Activated T-cell treated with anti-CD3 and anti-CD28 coated beads for 1 hour (primary cell): ENCODE measurements around the gene MAPKAPK2.

Experiments used
- DNase-seq: peaks from one replicate; pipeline ENCODE4 v3.0.0-alpha.2; 2020; ENCODE audit warnings: low read depth

Gene MAPKAPK2

GRCh38 chr1:206704226-206704625 lies 19.5 kb downstream of the MAPKAPK2 start:
- no peak for DNase-seq

GRCh38 chr1:206705191-206705590 lies 20.5 kb downstream of the MAPKAPK2 start:
- DNase-seq = no peak

- no peak for DNase-seq
Observed at GRCh38 chr1:206705726-206706297, 21.1 kb downstream of the MAPKAPK2 start.

DNA sequence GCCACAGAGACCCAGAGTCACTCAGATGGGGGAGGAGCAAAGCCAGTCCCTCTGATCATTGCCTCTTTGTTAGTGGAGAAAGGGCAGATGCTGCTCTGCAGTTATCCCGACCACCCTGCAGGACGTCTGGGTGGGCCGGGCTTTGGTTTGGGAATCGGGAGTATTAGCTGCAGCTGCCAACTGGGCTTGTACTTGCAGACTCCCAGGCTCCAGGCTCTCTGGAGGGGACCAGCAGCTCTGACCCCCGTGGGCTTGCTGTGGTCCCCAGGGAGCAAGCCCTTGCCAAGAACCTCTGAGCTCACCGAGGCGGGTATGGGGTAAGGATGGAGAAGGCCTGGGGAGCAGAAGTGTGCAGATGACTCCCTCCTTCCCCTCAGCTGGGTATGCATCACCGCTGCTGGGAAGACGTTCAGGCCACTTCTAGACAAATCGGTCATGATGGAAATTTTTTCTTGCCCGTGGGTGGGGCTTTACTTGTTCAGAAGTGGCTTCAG lies 21.6 kb downstream of the MAPKAPK2 start:
- no peak for DNase-seq

DNA sequence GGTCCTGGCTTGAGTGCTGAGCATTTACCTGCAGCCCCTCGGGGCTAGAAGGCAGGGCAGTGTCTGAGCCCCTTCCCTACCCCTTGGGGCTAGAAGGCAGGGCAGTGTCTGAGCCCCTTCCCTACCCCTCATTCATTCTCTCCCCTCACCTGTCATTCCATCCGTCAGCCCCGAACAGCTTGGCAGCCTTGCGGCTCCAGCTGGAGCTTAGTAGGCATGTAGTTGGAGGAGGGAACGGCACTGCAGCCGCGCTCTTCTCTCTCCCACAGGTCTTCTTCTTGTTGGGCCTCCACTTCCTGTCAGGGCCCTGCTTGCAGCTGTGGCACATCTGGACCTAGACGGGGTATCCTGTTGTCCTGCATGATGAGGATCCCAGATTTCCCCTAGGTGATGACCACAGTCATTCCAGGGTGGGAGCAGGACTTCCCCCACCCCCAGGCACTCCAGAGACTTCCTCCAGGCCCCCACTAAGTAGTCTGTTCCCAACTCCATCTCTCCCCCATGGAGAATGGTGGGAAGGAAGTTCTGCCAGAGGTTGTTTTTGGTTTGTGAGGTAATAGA lies 22.2 kb downstream of the MAPKAPK2 start:
- no peak for DNase-seq

- DNase-seq = no peak
Observed at GRCh38 chr1:206708058-206708457, 23.4 kb downstream of the MAPKAPK2 start.

- no peak for DNase-seq
Observed at GRCh38 chr1:206708882-206709281, 24.2 kb downstream of the MAPKAPK2 start.

GRCh38 chr1:206709322-206709721 lies 24.6 kb downstream of the MAPKAPK2 start:
- no peak for DNase-seq

GRCh38 chr1:206709772-206710459 lies 25.2 kb downstream of the MAPKAPK2 start:
- no peak for DNase-seq

GRCh38 chr1:206710460-206710823 lies 25.7 kb downstream of the MAPKAPK2 start:
- DNase-seq = no peak

DNA sequence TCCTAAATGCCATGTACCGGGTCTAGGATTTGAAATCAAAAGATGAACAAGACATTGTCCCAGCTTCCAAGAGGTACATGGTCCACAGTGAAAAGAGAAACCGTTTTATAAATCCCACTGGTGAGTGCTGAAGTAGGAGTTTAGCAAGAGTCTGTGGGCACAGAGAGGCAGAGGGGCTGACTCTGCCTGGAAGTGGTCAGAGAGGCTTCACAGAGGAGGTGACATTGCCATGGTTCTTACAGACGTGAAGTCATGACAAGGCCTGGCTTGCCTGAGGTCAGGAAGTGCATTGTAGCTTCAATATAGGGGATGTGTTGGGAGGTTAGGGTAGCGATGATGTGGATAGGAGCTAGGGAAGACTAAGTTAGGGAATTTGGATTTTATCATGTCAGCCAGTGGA lies 28.4 kb downstream of the MAPKAPK2 start:
- no peak for DNase-seq

DNA sequence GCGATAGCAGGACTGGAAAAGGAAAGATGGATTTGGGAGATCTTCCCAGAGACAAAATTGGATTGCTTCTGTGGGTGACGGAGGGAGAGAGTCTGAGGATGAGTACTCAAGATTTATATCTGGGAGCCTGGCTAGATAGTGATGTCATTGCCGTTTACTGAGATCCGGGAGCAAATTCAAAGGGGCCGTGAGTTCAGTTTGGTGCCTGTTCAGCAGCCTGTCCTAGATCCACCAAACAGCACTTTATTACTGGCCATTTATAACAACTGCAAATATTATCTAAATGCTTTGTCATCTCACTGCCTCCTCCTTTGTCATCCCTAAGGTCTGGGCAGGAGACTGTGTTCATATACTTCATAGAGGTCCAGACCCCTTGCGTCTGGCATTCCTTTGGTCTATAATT lies 29.2 kb downstream of the MAPKAPK2 start:
- DNase-seq = no peak

GRCh38 chr1:206714331-206715058 lies 29.8 kb downstream of the MAPKAPK2 start:
- DNase-seq = no peak

- DNase-seq = no peak
Observed at GRCh38 chr1:206715120-206715519, 30.4 kb downstream of the MAPKAPK2 start.

DNA sequence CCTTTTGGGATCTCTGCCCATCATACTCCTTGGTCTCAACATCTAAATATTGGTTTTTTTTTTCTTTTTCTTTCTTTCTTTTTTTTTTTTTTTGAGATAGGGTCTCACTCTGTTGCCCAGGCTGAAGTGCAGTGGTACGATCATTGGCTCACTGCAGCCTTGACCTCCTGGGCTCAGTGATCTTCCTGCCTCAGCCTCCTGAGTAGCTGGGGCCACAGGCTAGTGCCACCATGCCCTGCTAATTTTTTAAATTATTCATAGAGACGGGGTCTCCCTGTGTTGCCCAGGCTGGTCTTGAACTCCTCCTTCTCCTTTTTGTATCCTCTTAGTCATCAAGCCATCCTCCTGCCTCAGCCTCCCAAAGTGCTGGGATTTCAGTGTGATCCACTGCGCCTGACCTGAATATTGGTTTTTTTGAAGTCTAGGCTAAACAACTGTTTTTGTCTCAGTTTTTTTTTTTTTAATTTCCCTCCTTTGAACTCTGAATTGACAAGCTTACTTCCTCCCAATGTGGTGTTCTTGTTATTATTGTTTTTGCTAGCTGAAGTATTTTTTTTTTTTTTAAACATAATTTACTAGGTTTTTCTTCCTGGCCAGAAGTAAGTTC lies 30.9 kb downstream of the MAPKAPK2 start:
- DNase-seq = no peak

DNA sequence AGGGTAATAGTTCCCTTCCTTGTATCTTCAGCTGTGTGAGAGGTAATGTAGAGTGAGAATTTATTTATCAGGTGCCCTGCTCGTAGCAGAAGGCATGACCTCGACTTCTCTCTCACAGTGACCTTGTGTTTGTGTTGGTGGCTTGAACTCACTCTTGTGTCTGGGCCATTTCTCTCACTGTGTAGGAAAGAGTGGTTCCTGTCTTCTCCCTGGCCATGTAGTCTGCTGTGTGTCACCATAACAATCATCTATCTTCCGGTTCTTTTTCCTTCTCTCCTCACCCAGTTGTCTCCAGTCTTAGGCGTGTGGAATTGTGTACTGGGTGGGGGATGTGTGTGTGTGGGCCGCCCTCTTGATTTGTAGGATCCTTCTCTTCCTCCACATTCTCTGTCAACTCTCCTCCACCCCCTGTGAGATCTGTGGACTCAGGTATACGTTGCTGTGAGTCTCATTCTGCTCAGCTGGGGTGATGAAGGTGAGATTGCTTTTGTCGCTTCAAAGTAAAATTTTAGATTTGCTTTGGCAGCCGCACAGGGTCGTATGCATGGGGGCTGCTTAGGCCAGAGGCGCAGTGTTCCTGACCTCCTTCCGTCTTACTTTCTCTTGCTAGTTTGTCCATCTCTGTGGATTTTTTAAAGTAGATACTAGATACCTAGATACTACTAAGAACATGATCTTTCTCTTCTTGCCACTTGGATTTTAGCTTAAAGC lies 31.6 kb downstream of the MAPKAPK2 start:
- no peak for DNase-seq

- DNase-seq = no peak
Observed at GRCh38 chr1:206716870-206717673, 32.4 kb downstream of the MAPKAPK2 start.

GRCh38 chr1:206717674-206717989 lies 32.9 kb downstream of the MAPKAPK2 start:
- no peak for DNase-seq

DNA sequence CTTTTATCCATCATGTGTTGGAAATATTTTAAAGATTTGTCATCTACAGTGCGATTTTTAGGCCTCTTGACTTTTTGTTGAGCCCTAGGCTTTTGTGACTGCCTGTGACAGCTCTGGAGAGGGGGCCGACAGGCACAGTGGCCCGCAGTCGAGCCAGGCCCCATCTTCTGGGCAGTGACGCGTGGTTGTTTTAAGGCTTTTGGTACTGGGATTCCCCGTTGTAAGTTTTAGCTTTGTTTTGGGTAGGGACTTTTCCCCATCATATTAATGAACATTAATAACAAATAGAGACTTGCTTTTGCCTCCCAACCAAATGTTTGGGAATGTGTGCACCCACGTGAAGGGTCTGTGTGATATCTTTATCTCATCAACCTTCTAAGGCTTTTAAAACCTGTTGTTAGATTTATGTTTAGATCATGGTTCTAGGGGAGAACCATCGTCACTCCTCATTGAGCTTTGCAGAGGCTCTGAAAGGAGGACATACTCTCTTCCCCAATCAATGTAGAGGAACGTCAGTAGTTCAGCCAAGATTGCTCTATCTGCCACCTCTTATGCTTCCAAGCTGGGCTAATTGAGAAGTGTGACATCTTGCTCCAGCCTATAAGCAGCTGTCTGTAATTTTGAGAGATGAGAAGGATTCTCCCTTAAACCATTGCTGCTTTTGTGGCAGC lies 34.6 kb downstream of the MAPKAPK2 start:
- no peak for DNase-seq

DNA sequence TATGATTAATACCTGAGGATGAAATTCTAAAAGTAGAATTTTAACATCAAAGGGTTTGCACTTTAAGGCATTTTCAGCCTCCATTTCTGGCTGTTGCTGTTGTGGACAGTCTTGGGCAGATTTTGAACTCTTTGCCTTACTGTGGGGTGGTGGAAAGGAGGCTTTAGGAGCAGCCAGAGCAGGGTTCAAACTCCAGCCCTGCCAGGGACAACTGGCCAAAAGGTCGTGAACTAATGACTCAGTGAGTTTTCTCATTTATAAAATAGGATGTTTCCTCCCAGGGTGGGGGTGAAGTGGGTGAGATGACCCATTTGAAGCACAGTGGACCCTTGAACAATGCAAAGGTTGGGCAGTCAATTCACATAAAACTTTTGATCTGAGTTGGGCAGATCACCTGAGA lies 36.7 kb downstream of the MAPKAPK2 start:
- no peak for DNase-seq
